Right hindlimb (tissue), 1 donor: ENCODE results near the gene DCBLD1.

Experiments used
- DNase-seq: peaks from one replicate; pipeline ENCODE4 v3.0.0-alpha.2; 2018

Gene DCBLD1

DNA sequence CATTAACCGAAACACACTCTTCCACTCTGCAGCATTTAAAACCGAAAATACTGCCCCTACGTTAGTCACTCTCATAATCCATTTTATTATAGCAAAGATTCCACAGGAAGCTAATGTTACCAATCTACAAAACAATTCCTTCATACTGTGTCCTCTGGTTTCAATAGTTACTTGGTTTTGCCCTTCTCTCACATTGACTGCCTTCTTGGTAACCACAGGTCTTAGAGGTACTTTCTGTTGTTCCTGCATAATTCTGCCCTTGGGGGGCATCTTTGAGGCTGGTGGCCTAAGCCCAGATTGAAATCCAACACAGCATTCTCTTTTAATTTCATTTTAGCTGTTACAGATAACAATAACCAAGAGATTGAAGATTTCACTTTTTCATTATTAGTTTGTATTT lies 9.8 kb upstream of the DCBLD1 start:
- DNase-seq, result no peak

GRCh38 chr6:117473401-117473800 lies 9.1 kb upstream of the DCBLD1 start:
- DNase-seq, result no peak

GRCh38 chr6:117477988-117478852 lies 4.3 kb upstream of the DCBLD1 start:
- no peak for DNase-seq

- DNase-seq, result no peak
Observed at GRCh38 chr6:117478853-117479231, 3.6 kb upstream of the DCBLD1 start.

GRCh38 chr6:117480651-117481050 lies 1.8 kb upstream of the DCBLD1 start:
- no peak for DNase-seq

- no peak for DNase-seq
Observed at GRCh38 chr6:117481278-117481925, 1.1 kb upstream of the DCBLD1 start.

DNA sequence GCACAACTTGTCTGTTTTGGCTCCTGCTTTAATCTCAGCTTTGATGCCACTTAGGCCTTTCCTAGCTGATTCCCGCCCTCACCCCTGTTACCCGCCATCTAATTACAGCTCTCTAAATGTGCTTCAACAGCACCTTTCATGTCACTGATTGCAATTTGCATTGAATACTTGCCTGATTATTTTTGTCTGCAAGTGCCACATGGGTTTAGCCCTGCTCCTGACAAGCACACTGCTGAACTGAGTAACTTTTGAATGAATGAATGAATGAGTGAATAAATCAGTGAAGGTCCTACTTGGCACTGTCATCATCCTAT lies 591 bp upstream of the DCBLD1 start:
- DNase-seq, result no peak

DNA sequence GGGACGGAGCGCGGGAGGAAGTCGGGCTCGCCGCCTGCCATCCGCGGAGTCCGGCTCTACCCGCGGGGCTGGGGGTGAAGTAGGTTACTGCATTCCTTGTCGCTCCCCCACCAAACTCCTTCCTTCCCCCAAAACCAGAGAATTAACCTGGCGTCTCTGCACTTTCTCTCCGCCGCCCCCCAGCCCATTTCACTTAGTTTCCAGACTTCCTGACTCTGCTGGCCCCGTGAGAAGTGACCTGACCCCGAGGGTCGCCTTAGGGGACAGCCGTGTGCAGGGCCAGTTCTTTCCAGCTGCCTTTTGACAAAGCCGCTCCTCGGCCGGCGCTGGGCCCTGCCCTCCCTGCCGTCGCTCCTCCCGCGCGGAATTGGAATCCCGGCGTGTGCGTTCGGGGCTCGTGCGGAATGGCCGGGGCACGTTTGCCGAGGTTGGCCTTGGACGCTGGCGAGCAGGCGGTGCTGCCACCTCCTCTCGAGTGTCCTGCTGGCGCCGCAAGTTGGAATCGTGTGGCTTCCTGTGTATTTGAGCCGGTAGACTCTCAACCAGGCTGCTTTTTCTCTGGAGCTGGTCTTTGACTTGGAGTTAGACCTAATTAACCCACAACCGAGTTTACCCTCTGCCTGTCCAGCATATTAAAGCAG lies 650 bp downstream of the DCBLD1 start:
- DNase-seq, result peak; percentile 72

DNA sequence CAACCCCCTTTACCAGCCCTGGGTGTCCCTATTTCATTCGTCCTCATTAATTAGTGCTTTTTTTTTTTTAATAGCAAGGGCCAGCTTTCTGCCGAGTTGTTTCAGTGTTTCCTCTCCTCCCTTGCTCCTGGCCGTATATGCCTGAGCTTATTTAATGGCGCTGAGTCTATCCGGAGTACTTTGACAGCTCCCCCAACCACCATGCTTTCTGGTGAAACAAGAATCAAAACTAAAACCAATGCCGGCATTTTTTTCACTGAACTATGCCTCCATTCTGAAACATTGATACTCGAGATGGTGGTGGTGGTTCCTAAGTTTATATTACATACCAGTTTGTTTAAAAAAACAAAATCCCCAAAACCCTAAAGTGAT lies 1.2 kb downstream of the DCBLD1 start:
- no peak for DNase-seq

GRCh38 chr6:117484052-117484646 lies 1.7 kb downstream of the DCBLD1 start:
- no peak for DNase-seq

DNA sequence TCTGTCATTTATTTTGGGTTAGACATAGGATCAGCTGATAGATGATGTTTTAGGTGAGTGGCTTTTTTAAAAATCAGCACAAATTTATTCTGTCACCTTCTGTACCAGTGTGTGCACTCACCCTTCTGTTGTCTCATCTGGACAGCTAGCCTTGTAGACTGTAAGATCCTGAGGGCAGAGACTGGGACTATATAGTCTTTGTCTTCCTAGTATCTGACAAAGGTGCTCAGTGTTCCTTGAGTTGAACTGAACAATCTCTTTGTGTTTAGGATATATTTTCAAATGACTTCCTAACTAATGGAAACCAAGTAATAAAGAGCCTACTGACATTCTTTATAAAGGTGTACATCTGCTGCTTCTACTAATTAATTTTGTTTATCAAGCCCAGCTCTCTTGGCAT lies 3.0 kb downstream of the DCBLD1 start:
- DNase-seq, result no peak

DNA sequence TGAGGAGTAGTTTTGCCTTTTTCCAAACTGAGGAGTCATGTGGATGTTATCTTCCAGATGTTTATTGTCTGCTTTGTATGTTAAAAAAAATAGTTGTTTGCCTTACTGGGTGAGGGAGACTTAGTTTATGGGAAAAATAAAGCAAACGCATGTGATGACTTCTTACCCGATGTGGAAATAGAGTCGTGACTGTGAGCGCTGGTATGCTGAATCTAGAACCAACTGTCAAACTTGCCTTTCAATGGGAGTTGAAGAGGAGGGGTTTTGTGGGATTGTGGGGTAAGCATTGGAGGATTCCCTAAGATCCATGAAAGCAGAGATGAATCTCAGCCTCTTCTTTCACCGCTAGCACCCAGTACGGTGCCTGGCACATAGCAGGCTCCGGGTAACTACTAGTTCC lies 5.3 kb downstream of the DCBLD1 start:
- no peak for DNase-seq

DNA sequence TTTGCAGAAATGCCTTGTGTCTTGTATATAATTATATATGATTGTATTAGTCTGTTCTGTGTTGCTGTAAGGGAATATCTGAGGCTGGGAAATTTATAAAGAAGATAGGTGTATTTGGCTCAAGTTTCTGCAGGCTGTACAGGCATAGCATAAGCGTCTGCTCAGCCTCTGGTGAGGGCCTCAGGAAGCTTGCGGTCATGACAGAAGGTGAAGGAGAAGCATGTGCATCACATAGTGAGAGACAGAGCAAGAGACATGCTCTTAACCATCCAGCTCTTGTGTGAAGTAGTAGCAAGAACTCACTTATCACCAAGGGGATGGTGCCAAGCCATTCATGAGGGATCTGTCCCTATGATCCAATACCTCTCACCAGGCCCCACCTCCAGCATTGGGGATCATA lies 6.5 kb downstream of the DCBLD1 start:
- no peak for DNase-seq

GRCh38 chr6:117491916-117492315 lies 9.4 kb downstream of the DCBLD1 start:
- no peak for DNase-seq

DNA sequence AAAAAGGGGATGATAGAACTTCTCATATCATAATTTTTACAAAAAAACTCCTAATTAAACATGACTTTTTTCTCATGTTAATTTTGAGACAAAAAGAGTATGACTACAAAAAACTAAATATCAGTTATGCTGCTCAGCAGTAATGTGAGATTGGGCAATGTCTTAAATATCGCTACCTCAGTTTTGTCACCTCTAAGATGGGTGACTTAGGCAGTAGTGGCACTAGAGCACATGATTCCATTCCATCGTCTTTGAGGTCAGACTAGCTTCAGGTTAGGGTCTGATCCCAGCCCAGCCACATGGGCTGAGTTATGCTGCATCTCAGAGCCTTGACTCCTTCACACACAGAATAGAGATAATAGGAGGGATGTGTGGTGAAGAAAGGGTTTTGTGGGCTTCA lies 11.0 kb downstream of the DCBLD1 start:
- no peak for DNase-seq

DNA sequence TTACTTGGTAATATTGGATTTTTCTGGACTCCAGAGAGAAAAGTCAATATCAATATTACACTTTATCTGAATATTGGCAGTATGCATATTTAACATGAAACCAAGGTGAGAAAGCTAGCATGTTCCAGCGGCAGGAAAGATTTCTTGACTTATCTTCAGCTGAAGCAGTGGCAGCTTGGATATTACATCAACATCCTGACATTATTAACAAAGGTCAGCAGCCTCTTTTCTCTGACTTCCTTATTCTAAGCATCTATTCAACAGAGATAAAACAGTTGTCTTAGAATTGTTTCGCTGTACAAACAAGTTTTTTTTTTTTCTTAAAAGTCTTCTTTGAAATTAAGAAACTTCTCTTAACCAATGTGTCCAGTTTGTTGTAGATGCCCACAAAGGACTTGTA lies 11.8 kb downstream of the DCBLD1 start:
- no peak for DNase-seq

- no peak for DNase-seq
Observed at GRCh38 chr6:117494694-117495318, 12.3 kb downstream of the DCBLD1 start.

GRCh38 chr6:117495425-117495824 lies 13.0 kb downstream of the DCBLD1 start:
- no peak for DNase-seq

DNA sequence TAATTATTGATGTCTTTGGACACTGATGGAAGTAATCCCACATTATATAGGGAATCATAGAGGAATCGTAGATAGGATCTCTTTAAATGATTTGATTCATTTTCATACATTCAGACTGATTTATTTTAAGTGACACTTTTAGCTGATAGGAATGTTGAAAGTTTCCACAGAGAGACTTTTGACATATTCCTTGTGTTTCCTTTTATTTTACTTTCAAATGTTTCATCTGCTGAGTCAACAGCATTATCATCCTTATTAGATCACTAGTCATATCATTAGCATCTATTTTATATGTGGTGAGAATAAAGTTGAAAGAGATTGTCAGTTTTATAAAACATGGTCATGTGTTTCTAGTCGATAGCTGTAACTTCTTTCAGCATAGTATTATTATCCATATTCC lies 13.4 kb downstream of the DCBLD1 start:
- no peak for DNase-seq

DNA sequence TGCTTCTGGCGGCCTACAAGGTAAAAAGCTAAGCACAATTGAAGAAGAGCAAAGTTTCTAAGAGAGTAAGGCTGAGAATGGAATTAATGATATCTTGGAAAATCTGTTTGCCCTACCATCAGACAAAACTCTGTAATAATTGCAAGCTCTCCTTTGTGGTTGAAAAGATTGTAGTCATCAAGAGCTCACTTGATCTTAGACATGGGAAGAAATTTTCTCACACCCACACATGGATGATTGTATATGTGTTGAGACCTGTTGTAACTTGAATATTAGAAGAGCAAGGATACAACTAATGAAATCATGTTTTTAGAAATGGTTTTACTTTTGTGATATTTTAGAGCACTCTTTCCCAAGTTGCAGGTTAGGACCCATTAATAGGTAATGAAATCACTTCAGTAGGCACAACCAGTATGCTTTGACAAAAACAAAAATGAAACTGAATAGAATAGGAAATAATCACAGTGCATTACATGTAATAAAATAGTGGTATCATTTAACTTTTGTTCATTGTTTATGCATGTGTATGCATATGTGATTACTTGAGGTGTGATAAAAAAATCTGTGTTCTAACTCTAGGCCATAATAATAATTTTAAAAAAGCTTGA lies 14.0 kb downstream of the DCBLD1 start:
- DNase-seq, result no peak

GRCh38 chr6:117497237-117497636 lies 14.8 kb downstream of the DCBLD1 start:
- no peak for DNase-seq

DNA sequence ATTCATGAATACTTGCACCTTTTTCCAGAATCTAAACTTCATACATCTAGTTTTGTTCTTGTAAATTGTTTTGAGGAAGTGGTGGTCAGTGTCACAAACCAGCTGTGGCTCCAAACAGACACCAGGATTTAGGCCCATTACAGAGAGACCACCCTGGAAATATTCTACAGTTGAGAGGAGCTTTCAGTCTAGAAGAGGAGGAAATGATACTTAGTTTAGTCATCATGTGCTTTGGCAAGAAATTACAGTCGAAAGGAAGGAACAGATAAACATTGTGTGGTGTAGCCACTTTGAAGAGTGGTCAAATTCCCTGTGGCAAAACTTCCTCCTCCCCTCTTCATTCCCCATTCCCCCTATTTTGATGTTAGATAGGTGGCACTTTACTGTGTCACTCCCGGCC lies 15.7 kb downstream of the DCBLD1 start:
- no peak for DNase-seq

DNA sequence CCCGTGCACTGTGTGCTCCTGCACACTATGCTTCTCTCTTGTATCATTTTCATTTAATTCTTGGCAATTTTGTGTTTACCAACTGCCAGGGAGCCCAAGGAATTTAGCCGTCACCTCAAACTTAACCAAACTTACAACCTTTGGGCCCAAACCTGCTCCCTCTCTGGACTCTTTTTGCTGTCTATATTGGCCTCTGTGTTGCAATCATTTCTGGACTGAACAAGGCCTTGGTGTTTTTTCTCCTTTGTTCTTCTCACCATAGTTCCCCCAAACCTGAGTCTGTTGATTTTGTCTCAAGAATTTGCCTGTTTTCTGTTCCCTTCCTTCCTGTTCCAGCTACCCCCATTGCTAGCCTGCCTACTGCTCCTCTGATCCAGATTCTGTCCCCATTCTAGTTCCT lies 19.2 kb downstream of the DCBLD1 start:
- DNase-seq, result no peak
